ENCODE data around the gene TWF2.
"Not testable (repeated sequence)": the region's sequence is repeated elsewhere in the genome, so short reads cannot be mapped to it uniquely, and the experiment has no call there.

TWF2 gene

GRCh38 chr3:52238761-52239701, at the start of gene TWF2:
Gene TWF2 (minus strand): TSS chr3:52239158. CDS start chr3:52239016, 142 bp downstream.
- H3K4me3 ChIP-seq (ENCODE audit: control insufficient read depth, low read depth, low read length), result peak within 1 kb of the TSS; percentile 89
- no peak for DNase-seq (ENCODE audit: low read depth)
- peak; percentile 42 for TF ChIP-seq CTCF (IDR thresholded peaks at IDR 0.05; ENCODE audit: control insufficient read depth, insufficient read depth, low read depth, low read length, missing control alignments)

GRCh38 chr3:52288674-52289073, 49.7 kb upstream of the TWF2 start:
- no peak for DNase-seq (ENCODE audit: low read depth)
- no peak for TF ChIP-seq CTCF (IDR thresholded peaks at IDR 0.05; ENCODE audit: control insufficient read depth, insufficient read depth, low read depth, low read length, missing control alignments)
- peak overlapping the region; percentile 97 for H3K4me3 ChIP-seq (ENCODE audit: control insufficient read depth, low read depth, low read length)

GRCh38 chr3:52286777-52287110, 47.8 kb upstream of the TWF2 start:
- peak overlapping the region; percentile 97 for H3K4me3 ChIP-seq (ENCODE audit: control insufficient read depth, low read depth, low read length)
- DNase-seq (ENCODE audit: low read depth), result no peak
- TF ChIP-seq CTCF (IDR thresholded peaks at IDR 0.05; ENCODE audit: control insufficient read depth, insufficient read depth, low read depth, low read length, missing control alignments), result no peak

- not testable (repeated sequence) for DNase-seq (ENCODE audit: low read depth); H3K4me3 ChIP-seq (ENCODE audit: control insufficient read depth, low read depth, low read length)
These were observed 45.1 kb upstream of the TWF2 start for GRCh38 chr3:52284051-52284450.

- DNase-seq (ENCODE audit: low read depth), result no peak
- H3K4me3 ChIP-seq (ENCODE audit: control insufficient read depth, low read depth, low read length), result no peak overlapping the region
- TF ChIP-seq CTCF (IDR thresholded peaks at IDR 0.05; ENCODE audit: control insufficient read depth, insufficient read depth, low read depth, low read length, missing control alignments), result no peak
These were observed 44.3 kb upstream of the TWF2 start for GRCh38 chr3:52283306-52283705.

GRCh38 chr3:52281981-52282801, 43.2 kb upstream of the TWF2 start:
- no peak for DNase-seq (ENCODE audit: low read depth)
- H3K4me3 ChIP-seq (ENCODE audit: control insufficient read depth, low read depth, low read length), result no peak overlapping the region
- TF ChIP-seq CTCF (IDR thresholded peaks at IDR 0.05; ENCODE audit: control insufficient read depth, insufficient read depth, low read depth, low read length, missing control alignments), result no peak

- no peak for DNase-seq (ENCODE audit: low read depth)
- H3K4me3 ChIP-seq (ENCODE audit: control insufficient read depth, low read depth, low read length), result no peak overlapping the region
- TF ChIP-seq CTCF (IDR thresholded peaks at IDR 0.05; ENCODE audit: control insufficient read depth, insufficient read depth, low read depth, low read length, missing control alignments), result no peak
These were observed 41.1 kb upstream of the TWF2 start for GRCh38 chr3:52280050-52280461.
